HS-5 (cell line): ENCODE results near the gene CLDN8.
A peak's percentile ranks its signal among the peaks of the same experiment; 100 is the strongest.

Experiments
- DNase-seq: peaks from one replicate; pipeline ENCODE4 v3.0.0-alpha.2; 2012; ENCODE audit warnings: low read depth

Gene CLDN8

GRCh38 chr21:30216041-30216723 is at the start of gene CLDN8:
CLDN8 (minus strand) TSS chr21:30216097; CDS start chr21:30215925, 172 bp downstream.
- no peak for DNase-seq

DNA sequence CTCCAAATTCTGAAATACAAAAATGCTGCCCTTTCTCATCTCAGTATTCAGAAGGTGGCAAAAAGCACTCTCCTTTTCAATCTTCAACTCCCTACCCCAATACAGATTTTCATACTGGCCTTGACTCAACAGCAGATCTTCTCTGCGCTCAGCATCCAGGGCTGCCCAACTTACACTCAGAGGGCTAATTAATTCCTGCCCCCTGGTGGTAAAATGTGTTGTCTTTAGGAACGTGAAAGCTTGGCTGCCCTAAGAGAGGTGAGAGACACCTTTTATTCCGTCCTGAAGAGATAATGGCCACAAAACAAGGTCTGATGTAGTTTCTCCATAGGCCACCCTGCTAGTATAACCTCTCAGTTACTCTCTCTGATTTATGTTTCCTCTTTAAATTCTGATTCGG is 41.9 kb upstream of the CLDN8 start:
- DNase-seq: no peak

DNA sequence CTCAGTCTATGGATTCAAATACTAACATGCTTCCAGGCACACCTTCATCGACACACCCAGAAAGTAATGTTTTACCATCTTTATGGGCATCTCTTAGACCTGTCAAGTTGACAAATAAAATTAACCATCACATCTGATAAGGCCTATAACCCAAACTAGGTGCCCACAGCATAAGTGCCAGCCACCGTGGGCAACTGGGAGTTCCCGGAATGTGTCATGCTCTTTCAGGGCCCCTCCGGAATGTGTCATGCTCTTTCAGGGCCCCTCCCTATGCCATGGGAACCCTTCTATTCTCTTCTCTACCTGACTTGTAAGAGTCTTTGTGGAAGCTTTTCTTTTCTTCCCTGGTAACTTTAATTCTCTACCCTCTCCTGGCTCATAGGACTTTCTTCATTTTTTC is 40.2 kb upstream of the CLDN8 start:
- DNase-seq: no peak

DNA sequence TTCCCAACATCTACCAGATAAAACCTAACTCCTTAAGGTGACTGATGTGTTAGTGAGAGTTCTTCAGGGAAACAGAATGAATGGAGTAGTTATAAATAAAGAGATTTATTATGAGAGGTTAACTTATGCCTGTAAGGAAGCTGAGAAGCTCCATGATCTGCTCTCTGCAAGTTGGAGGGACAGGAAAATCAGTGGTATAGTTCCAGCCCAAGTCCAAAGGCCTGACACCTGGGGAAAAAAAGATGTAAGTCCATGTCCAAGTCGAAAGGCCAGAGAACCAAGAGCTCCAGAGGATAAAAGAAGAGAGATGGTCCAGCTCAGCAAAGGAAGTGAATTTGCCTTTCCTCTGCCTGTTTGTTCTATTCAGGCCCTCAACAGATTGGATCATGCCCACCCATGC is 39.8 kb upstream of the CLDN8 start:
- DNase-seq: no peak

DNA sequence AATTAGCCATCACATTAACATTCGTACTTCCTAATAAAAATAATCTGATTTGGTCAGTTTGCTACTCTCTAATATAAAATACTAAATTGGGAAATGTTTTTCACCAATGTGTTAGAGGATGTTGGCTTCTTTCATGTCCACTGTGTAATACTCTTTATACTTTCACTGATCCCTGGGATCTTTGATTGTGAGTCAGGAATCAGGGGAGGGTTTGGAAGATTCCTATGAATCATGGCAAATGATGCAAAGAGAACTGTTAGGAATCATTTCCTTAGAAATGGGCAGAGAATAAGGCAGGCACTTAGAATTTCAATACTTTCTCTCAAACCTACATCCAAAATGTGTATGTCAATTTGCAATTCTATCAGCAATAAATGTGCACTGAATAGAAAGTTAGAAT is 35.9 kb upstream of the CLDN8 start:
- DNase-seq: no peak

DNA sequence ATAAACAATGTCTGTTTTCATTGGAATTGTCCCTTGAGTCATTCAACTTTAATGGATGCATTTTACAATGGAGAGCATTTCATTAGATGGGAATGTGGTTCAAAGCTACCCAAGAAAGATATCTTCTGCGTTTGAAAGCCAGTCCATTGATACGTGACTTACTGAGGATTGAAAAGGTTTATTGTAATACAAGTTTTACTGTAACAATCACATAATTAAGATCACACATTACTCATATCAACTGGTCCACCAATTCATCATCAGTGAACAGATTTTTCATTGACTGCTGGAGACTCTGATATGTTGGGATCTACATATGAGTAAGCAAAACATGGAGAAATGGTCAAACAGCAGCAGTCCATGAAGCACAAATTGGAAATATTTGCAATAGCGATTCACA is 34.0 kb upstream of the CLDN8 start:
- no peak for DNase-seq

GRCh38 chr21:30248844-30249243 is 32.9 kb upstream of the CLDN8 start:
- no peak for DNase-seq

- DNase-seq: no peak
Measured at GRCh38 chr21:30245061-30245460, 29.2 kb upstream of the CLDN8 start.

DNA sequence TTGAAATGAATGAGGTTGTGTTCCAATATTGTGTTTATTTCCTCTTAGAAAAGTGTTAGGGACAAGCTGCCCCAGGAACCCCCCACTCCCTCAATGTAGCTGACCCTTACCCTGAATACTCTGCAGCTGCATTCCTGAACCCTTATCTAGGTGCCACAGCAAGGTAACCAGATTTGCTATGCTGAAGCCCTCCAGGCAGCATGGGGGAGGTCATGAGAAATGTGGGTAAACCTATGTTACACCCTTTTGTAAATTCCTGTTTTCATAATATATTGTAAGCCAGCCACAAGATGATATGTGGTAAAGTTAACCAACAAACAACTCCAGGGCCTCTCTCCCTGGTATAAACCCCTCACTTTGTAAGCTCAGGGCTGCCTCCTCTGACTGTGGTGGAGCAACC is 27.8 kb upstream of the CLDN8 start:
- DNase-seq: no peak

DNA sequence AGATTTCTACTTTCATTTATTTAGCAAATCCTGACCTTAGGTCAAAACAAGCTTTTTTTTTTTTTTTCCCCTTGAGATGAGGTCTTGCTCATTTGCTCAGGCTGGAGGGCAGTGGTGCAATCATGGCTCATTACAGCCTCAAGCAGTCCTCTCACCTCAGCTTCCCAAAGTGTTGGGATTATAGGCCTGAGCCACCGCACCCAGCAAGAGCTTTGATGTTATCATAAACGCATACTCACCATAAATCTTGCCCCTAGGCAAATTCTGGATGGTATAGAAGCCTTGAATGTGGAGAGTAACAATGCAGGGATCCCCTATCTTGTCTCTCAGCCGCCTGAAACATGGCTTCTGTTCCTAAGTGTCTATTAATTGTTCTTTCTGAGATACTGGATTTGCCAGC is 24.8 kb upstream of the CLDN8 start:
- DNase-seq: no peak

- DNase-seq: no peak
Measured at GRCh38 chr21:30238168-30238567, 22.3 kb upstream of the CLDN8 start.

DNA sequence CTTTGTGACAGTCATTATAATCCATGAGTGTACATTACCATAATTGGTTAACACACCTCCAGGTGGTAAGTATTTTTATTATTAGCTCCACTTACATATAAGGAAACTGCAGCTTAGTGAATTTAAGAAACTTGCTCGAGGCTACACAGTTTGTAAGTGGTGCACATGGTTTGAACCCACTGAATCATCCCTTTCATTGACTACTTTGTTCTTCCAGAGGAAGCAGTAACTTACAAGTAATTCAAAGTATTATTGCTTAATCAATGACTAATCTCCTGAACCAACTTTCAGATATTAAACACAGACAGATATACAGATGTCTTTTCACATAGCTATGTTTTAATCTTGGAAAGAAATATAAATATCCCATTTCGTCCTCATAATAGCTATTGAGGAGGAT is 18.7 kb upstream of the CLDN8 start:
- DNase-seq: peak; percentile 48

DNA sequence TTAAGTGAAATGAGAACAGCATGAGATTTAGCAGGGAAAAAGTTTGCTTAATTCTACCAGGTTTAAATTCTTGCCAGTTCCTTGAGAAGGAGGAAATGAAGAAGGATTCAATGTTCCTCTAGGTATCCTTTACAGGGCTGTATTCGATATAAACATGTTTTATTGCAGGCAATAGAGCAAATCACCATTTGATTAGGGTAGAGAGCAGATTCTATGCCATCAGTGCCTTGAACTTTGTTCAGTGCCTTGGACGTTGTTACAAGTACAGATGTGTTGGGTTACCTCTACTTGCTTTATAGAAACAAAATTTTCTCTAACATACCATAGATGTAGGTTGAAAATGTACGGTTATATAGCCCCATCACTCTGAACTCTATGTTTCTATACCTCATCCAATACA is 18.2 kb upstream of the CLDN8 start:
- DNase-seq: no peak

- no peak for DNase-seq
Measured at GRCh38 chr21:30233228-30234020, 17.5 kb upstream of the CLDN8 start.

GRCh38 chr21:30232011-30232410 is 16.1 kb upstream of the CLDN8 start:
- no peak for DNase-seq

GRCh38 chr21:30227633-30228404 is 11.9 kb upstream of the CLDN8 start:
- peak; percentile 97 for DNase-seq

GRCh38 chr21:30227128-30227527 is 11.2 kb upstream of the CLDN8 start:
- no peak for DNase-seq

- no peak for DNase-seq
Measured at GRCh38 chr21:30223596-30223995, 7.7 kb upstream of the CLDN8 start.

GRCh38 chr21:30222724-30223123 is 6.8 kb upstream of the CLDN8 start:
- DNase-seq: no peak

DNA sequence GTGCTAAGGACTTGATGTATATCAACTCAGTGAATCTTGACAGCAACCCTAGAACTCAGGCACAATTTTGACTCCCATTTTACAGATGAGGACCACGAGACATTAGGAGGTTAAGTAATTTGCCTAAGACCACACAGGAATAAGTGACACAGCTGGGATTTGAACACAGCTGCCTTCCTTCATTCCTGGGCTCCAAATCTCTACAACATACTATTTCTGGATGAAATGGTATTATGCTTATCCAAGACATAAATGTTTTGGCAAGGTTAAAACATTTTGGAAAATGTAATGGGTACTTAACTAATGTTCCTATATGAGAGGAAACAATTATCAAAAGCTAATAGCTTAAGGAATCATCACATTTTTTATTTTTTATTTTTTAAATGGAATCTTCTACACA is 4.8 kb downstream of the CLDN8 start:
- DNase-seq: no peak

DNA sequence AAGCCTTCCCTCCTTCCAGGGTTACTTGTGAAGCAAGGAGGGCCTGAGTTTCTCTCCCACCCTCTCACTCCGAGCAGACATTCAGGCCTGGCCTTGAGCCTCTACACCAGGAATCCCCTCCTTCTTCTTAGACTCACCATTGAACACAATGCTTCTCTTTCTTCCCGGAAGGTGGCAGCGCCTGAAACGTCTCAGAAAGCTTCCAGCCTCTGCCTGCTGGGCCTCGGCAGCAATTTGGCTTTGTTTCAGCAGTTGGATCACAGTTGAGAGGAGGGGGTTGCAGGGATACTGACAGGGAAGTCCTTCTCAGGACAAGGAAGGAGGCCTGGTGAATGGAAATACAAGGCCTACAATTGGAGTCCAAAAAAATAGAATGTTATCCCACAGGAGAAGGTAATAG is 6.3 kb downstream of the CLDN8 start:
- DNase-seq: no peak

DNA sequence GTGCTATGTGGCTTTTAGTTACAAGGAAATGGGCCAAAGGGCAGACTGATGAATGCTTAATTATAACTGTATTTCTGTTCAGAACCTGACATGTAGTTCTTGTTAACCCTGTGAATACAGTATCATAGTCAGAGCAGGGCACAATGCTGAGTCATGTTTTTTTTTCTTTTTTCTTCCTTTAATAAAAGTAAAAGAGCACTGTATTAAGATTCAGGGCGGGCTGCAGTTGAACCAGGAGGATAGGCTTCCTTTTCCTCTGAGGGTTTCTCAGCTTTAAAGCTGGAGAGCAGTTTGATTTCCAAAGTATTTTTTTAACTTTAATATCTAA is 8.7 kb downstream of the CLDN8 start:
- DNase-seq: no peak
